Natural killer cell treated with Interleukin-12 subunit alpha and Interleukin-12 subunit beta and Interleukin-15 and Interleukin-18, amount 100 ng/mL, for 72 hours (primary cell): ENCODE results near the gene NKX3-2. TPM values are rescaled to one million over a fixed set of nuclear protein-coding genes. Genes with fewer than 3 reads are reported as not detected.

Source experiments
- total RNA-seq, 2 donors: library from RNA; stranded (reverse); gene quantifications; one replicate each; pipeline ENCODE4 v1.2.3, GENCODE V29; 2022

The NKX3-2 gene
- total RNA-seq, 2 donors from 2014 or later = not detected

Other genes with a start within 250 kb of the NKX3-2 start
- 10 to 100 TPM; 16.7 to 17.7 TPM for gene RAB28, start 60.2 kb downstream of the NKX3-2 start, total RNA-seq
- 10 to 100 TPM; 41.4 to 43.5 TPM for gene BOD1L1, start 83.2 kb upstream of the NKX3-2 start, total RNA-seq